Epidermal melanocyte (primary cell): Measurements from ENCODE around the gene ZNF487.
"Not testable (repeated sequence)": the region's sequence is repeated elsewhere in the genome, so short reads cannot be mapped to it uniquely, and the experiment has no call there.

ENCODE experiments used
- DNase-seq: peaks from one replicate; pipeline ENCODE4 v3.0.0; 2011; ENCODE audit warnings: low spot score; ENCODE audit not compliant: insufficient read length

ZNF487 gene

DNA sequence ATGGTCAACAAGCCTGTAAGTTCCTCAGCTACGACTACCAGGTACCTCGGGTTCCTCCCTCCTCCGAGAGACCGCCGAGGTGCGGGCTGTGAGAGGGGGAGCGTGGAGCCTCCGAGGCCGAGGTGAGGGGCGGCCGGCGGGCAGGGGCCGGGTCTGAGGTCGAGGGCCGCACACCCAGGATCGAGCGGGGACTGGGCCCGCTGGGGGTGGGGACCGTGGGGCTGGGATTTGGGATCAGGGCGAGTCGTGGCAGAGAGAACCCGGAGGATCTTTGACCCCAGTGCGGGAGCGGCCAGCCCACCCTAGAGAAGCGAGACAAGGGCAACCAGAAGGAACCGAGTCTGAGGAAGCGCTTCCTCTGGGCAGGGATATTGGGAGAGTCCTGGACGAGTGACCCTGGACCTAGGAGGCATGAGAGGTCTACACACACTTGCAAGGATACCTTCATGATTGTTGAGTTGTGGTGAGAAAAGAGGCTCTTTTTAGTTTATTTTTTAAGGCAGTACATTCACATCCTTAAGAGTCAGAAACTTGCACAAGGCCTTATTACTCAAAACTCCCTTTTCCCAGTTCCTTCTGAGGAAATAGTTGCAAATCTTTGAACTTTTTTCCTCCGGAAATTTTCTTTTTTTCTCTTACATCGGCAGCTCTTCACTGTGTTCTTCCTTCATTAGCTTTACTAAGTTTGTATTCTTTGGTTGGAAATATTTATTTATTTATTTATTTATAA lies 395 bp downstream of the ZNF487 start:
- no peak for DNase-seq

DNA sequence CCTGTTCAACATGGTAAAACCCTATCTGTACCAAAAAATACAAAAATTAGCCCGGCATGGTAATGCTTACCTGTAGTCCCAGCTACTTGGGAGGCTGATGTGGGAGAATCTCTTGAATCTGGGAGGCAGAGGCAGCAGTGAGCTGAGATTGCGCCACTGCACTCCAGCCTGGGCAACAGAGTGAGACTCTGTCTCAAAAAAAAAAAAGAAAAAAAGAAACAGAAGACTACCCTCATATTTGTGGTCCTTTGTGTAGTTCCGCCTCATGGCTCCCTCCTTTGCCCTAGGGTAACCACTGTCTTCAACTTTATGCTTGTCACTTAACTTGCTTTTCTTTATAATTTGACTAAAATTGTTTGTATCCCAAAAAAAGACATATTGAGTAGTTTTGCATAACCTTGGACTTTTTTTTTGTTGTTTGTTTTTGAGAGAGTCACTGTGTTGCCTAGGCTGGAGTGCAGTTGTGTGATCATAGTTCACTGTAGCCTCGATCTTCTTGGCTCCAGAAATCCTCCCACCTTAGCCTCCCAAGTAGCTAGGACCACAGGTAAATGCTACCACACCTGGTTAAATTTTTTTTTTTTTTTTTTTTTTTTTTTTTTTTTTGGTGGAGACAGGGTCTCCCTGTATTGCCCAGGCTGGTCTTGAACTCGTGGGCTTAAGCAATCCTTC lies 3.7 kb downstream of the ZNF487 start:
- DNase-seq: peak; percentile 12

DNA sequence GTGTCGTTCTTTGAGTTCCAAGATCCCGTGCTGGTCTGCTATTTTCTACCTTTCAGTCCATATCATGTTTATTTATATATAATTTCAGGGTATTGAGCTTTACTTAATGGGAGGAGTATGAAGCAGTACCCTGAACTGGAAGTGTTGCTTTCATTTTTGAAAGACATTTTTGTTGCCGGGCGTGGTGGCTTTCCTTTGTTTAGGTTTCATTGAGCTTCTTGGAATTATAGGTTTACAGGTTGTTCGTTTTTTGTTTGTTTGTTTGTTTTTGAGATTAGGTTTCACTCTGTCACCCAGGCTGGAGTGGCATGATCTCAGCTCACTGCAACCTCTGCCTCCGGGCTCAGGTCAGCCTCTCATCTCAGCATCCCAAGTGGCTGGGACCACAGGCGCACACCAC lies 7.4 kb downstream of the ZNF487 start:
- DNase-seq: no peak

DNA sequence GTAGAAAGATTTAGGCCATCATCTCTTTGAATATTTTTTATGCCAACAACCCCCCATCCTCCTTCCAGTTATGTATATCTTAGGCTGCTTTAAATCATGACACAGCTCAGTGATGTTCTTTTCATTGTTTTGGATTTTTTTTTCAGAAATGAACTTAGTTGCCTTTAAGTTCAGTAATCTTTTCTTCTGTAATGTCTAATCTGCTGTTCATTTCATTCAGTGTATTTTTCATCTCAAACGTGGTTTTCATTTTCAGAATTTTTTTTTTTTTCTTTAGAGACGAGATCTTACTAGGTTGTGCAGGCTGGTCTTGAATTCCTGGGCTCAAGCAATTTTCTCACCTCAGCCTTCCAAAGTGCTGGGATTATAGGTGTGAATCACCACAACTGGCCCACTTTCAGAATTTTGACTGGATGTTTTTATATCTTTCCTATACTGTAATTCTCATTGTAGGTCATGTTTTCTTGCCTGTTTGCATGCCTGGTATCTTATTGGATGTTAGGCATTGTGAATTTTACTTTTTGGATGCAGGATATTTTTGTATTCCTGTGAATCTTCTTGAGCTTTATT lies 8.1 kb downstream of the ZNF487 start:
- no peak for DNase-seq

DNA sequence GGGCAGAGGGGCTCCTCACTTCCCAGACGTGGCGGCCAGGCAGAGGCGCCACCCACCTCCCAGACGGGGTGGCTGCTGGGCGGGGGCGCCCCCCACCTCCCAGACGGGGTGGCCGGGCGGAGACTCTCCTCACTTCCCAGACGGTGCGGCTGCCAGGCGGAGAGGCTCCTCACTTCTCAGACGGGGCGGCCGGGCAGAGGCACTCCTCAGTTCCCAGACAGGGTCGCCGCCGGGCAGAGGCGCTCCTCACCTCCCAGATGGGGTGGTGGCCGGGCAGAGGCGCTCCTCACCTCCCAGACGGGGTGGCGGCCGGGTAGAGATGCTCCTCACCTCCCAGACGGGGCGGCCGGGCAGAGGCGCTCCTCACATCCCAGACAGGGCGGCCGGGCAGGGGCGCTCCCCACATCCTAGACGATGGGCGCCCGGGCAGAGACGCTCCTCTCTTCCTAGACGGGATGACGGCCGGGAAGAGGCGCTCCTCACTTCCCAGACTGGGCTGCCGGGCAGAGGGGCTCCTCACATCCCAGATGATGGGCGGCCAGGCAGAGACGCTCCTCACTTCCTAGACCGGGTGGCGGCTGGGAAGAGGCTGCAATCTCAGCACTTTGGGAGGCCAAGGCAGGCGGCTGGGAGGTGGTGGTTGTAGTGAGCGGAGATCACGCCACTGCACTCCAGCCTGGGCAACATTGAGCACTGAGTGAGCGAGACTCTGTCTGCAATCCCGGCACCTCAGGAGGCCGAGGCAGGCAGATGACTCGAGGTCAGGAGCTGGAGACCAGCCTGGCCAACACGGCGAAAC lies 9.5 kb downstream of the ZNF487 start:
- not testable (repeated sequence) for DNase-seq

DNA sequence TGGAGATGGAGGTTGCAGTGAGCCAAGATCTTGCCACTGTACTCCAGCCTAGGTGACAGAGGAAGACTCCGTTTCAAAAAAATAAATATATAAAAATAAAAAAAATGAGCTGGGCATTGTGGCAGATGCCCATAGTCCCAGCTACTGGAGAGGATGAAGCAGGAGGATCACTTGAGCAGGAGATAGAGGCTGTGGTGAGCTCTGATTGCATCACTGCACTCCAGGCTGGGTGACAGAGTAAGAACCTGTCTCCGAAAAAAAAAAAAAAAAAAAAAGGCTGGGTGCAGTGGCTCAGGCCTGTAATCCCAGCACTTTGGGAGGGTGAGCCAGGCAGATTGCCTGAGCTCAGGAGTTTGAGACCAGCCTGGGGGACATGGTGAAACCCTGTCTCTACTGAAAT lies 11.8 kb downstream of the ZNF487 start:
- DNase-seq: no peak

DNA sequence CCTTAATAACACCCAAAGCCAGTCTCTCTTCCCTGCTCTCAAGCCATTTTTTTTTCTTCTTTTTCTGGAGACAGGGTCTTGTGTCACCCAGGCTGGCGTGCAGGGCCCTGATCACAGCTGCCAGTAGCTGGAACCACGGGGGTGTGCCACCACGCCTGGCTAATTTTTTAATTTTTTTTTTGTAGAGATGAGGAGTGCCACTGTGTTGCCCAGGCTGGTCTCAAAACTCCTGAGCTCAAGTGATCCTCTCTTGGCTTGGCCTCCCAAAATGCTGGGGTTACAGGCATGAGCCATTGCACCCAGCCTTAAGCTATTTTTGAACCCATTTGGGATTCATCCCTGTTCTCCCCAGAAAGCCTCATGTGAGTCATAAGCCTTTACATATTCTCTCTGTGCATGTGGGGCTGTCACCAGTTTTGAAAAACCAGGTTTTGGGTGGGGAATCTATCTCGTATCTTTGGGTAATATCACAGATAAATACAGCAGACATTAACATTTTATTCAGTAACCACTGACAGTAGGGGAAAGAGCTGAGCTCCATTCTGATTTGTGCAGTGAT lies 15.5 kb downstream of the ZNF487 start:
- DNase-seq: no peak

DNA sequence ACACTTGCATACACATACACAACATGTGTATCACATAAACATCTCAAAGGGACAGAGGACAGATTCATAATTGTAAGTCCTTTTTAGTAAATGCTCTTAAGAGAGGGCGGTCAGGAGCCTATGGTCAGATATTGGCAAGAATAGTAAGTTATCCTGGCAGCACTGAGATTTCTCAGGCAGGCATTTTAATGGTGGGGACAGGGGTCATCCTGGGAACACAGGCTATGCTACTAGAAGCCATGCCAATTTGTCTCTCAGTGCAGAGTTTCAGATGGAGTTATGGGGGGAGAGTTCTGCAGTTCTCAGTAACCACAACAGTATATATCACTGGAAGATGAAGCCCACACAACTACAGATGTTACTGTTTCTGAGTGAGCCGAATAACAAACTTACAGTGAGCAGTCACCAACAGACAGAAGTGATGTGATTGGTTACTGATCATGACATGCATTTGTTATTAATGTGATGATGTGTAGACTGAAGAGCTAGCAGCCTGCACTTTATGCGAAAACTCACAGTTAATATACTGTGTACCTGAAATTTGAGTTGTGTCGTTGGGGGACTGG lies 16.4 kb downstream of the ZNF487 start:
- DNase-seq: no peak

DNA sequence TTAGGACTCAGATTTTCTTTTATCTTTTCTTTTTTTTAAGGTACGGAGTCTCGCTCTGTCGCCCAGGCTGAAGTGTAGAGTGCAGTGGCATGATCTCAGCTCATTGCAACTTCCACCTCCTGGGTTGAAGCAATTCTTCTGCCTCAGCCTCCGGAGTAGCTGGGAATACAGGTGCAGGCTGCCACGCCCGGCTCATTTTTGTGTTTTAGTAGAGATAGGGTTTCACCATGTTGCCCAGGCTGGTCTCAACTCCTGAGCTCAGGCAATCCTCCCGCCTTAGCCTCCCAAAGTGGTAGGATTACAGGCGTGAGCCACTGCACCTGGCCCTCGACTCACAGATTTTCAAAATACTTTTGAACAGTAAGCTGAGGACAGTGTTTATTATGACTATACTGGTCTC lies 17.1 kb downstream of the ZNF487 start:
- DNase-seq: not testable (repeated sequence)

DNA sequence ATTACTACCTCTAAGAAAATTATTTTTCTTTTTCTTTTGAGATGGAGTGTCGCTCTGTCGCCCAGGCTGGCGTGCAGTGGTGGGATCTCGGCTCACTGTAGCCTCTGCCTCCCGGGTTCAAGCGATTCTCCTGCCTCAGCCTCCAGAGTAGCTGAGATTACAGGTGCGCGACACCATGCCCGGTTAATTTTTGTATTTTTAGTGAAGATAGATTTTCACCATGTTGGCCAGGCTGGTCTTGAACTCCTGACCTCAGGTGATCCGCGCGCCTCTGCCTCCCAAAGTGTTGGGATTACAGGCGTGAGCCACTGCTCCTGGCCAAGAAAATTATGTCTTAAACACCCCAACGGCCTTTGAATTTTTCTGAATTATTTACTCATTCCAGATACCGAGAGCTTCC lies 19.6 kb downstream of the ZNF487 start:
- not testable (repeated sequence) for DNase-seq

DNA sequence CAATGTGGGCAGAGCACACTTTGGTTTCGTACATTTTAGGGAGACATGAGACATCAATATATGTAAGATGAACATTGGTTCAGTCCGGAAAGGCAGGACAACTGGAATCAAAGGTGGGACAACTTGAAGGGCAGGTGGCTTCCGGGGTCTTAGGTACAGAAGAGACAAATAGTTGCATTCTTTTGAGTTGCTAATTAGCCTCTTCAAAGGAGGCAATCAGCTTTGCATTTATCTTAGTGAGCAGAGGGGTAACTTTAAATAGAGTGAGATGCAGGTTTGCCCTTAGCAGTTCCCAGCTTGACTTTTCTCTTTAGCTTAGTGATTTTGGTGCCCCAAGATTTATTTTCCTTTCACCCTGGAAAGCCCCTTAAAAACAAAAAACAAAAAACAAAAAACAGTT lies 21.3 kb downstream of the ZNF487 start:
- no peak for DNase-seq

DNA sequence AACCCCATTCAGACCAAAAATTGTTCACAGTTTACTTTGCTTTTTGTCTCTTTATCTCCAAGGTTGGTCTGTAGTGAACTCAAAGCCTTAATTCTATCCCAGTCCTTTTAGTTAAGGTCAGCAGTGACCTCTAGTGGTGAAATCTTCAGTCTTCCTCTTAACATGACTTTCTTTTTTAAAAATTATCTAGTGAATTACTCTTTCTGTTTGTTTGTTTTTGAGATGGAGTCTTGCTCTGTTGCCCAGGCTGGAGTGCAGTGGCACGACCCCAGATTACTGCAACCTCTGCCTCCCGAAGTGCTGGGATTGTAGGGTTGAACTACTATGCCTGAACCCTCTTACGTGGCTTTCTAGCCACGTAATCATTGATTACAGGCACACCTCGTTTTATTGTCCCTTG lies 25.0 kb downstream of the ZNF487 start:
- peak; percentile 71 for DNase-seq

DNA sequence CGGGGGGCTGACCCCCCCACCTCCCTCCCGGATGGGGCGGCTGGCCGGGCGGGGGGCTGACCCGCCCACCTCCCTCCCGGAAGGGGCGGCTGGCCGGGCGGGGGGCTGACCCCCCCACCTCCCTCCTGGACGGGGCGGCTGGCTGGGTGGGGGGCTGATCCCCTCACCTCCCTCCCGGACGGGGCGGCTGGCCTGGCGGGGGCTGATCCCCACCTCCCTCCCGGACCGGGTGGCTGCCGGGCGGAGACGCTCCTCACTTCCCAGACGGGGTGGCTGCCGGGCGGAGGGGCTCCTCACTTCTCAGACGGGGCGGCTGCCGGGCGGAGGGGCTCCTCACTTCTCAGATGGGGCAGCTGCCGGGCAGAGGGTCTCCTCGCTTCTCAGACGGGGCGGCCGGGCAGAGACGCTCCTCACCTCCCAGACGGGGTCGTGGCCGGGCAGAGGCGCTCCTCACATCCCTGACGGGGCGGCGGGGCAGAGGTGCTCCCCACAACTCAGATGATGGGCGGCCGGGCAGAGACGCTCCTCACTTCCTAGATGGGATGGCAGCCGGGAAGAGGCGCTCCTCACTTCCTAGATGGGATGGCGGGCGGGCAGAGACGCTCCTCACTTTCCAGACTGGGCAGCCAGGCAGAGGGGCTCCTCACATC lies 28.3 kb downstream of the ZNF487 start:
- DNase-seq: not testable (repeated sequence)

DNA sequence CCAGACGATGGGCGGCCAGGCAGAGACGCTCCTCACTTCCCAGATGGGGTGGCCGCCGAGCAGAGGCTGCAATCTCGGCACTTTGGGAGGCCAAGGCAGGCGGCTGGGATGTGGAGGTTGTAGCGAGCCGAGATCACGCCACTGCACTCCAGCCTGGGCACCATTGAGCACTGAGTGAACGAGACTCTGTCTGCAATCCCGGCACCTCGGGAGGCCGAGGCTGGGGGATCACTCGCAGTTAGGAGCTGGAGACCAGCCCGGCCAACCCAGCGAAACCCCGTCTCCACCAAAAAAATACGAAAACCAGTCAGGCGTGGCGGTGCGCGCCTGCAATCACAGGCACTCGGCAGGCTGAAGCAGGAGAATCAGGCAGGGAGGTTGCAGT lies 28.8 kb downstream of the ZNF487 start:
- DNase-seq: not testable (repeated sequence)

DNA sequence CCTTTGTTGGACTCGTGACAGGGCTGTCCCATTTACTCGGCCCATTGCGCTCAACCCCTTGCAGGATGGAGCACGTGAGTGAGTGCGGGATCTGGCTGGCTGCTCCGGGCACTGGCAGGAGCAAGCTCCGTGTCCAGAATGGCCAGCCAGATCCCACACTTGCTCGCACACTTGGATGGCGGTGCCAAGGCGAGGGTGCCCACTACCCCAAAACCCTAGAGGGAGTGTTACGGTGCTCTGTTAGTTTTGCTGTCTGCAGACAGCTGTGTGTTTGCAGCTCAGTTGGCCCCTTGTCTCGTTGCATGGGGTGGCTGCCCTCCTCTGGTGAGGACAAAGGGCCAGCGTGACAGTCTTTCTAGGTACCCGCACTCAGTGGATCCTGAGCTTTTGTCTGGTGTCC lies 34.2 kb downstream of the ZNF487 start:
- DNase-seq: no peak

DNA sequence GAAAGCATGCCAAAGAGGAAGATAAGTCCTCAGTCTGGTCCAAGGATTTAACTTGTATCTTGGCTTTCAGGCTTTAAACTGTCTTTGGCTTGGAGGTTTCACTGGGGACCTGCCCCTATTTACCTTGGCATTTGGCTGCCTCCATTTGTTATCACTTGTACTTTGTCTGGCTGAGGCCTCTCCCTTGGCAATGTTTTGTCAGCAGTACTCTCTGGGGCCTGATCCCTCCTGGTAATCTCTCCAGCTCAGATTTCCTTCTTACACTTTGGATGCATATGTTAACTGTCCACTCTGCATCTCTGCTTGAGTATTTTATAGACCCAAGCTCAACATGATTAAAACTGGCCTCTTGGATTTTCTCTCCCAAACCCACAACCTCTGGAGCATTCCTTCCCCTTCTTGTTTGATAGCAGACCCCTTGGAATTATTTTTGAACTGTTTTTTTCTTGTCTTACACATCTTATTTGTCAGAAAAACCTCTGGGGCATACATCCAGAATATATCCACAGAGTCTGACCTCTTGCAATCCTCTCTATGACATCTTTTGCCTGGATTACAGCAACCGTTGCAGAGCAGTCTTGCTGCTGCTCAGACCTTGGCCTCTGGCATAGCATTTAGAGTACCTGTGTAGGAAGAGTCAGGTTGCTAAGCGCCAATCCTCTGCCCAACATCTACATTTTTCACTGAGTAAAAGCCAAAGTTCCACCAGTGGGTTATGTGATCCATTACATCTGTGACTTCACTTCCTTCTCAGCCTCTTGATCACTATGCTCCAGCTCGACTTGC lies 35.2 kb downstream of the ZNF487 start:
- no peak for DNase-seq

DNA sequence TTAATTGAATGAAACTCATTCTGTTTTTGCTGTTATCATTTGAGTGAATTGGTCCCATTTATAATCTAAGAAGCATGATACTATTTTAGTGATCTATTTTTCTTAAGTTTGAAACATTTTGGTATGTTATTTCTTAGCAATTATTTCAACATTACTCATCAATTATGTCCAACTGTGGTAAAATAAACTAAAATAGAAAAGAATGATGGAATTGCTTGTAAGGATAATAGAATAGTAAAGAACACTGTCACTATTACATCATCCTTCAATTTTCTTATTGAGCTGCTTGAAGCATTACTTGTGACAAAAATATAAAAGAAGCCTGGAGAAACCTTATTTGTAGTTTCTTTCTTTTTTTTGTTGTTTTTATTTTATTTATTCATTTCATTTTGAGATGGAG lies 42.4 kb downstream of the ZNF487 start:
- no peak for DNase-seq

DNA sequence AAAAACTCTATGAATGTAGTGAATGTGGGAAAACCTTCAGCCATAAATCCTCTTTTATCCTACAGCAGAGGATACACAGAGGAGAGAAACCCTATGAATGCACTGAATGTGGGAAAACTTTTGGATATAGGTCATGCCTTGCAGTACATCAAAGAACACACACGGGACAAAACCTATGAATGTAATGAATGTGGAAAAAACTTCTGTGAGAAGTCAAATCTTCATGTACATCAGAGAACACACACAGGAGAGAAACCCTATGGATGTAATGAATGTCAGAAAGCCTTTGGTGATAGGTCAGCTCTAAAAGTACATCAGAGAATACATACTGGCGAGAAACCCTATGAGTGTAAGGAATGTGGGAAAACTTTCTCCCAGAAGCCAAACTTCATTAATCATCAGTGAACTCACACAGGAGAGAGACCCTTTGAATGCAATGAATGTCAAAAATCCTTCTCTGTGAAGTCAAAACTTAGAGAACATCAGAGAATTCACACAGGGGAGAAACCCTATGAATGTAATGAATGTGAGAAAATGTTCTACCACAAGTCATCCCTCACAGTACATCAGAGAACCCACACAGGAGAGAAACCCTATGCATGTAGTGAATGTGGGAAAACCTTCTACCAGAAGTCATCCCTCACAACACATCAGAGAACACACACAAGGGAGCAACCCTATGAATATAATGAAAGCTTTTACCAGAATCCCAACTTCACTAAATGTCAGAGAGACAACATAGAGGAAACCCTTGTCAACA lies 45.6 kb downstream of the ZNF487 start:
- no peak for DNase-seq

DNA sequence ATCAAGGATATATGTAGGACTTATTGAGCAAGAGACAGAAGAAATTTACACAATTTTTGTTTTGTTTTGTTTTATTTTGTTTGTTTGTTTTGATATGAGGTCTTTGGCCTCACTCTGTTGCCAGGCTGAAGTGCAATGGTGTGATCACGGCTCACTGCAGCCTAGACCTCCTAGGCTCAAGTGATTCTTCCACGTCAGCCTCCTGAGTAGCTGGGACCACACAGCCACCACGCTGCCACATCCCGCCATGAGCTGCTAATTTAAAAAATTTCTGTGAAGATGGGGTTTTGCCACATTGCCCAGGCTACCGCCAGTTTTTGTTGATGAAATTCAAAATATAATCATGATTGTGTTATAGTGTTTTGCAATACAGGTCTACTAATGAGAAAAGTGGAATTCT lies 54.9 kb downstream of the ZNF487 start:
- no peak for DNase-seq
